ENCODE results near the gene TBCA.

GRCh38 chr5:77734885-77735284 is 41.3 kb downstream of the TBCA start:
- no peak for TF ChIP-seq CTCF (IDR thresholded peaks at IDR 0.05 in 2 of 3, conservative IDR thresholded peaks at IDR 0.05 in 1 of 3; ENCODE audit: borderline replicate concordance in 1 of 3, insufficient read depth in 1 of 3, low read depth in 2 of 3, low read length in 2 of 3)
- no peak for TF ChIP-seq RAD21 (IDR thresholded peaks at IDR 0.05; ENCODE audit: low read depth)

Data from HCT116 (cell line).